Mesendoderm (in vitro differentiated cells): ENCODE results near the gene RANBP3.

Source experiments
- DNase-seq: peaks from one replicate; pipeline ENCODE4 v3.0.0; 2013
- H2AK5ac ChIP-seq: 2 replicates; pipeline ENCODE4 v1.6.1; 2013; ENCODE audit warnings: low read length, inconsistent platforms
- H2BK120ac ChIP-seq: 2 replicates; pipeline ENCODE4 v1.6.1; 2013; ENCODE audit warnings: low read depth, mild to moderate bottlenecking, low read length, moderate library complexity, mixed read lengths
- H2BK15ac ChIP-seq: replicated peaks from 2 replicates; pipeline ENCODE4 v1.6.1; 2013; ENCODE audit warnings: low read depth, mild to moderate bottlenecking, moderate library complexity
- H2BK5ac ChIP-seq: 2 replicates; pipeline ENCODE4 v1.6.1; 2013; ENCODE audit warnings: low read length, inconsistent platforms
- H3K18ac ChIP-seq: 2 replicates; pipeline ENCODE4 v1.6.1; 2013; ENCODE audit warnings: mild to moderate bottlenecking, low read length, mixed read lengths
- H3K23ac ChIP-seq: one replicate; pipeline ENCODE4 v1.6.1; 2013; ENCODE audit warnings: low read length
- H3K27ac ChIP-seq: 2 replicates; pipeline ENCODE4 v1.5.1; 2013; ENCODE audit warnings: low read depth, mild to moderate bottlenecking, inconsistent platforms, low read length, moderate library complexity
- H3K27me3 ChIP-seq: 2 replicates; pipeline ENCODE4 v1.6.1; 2013; ENCODE audit warnings: low read length, control low read depth, mild to moderate bottlenecking, inconsistent platforms; ENCODE audit not compliant: insufficient read depth, poor library complexity
- H3K36me3 ChIP-seq: 2 replicates; pipeline ENCODE4 v1.6.1; 2013; ENCODE audit warnings: low read length, inconsistent platforms; ENCODE audit not compliant: control insufficient read depth, insufficient read depth
- H3K4ac ChIP-seq: one replicate; pipeline ENCODE4 v1.6.1; 2013; ENCODE audit warnings: low read depth, mild to moderate bottlenecking, low read length, moderate library complexity
- H3K4me1 ChIP-seq: 2 replicates; pipeline ENCODE4 v1.6.1; 2013; ENCODE audit warnings: low read depth, low read length, inconsistent platforms; ENCODE audit not compliant: control insufficient read depth
- H3K4me2 ChIP-seq: 2 replicates; pipeline ENCODE4 v1.6.1; 2013; ENCODE audit warnings: low read length
- H3K4me3 ChIP-seq: 2 replicates; pipeline ENCODE4 v1.5.1; 2013; ENCODE audit warnings: mild to moderate bottlenecking, low read length
- H3K56ac ChIP-seq: one replicate; pipeline ENCODE4 v1.6.1; 2013; ENCODE audit warnings: low read length
- H3K79me1 ChIP-seq: 2 replicates; pipeline ENCODE4 v1.6.1; 2013; ENCODE audit warnings: low read length, inconsistent platforms
- H3K79me2 ChIP-seq: 2 replicates; pipeline ENCODE4 v1.6.1; 2013; ENCODE audit warnings: mild to moderate bottlenecking, low read length; ENCODE audit not compliant: control insufficient read depth, insufficient read depth
- H3K9ac ChIP-seq: 2 replicates; pipeline ENCODE4 v1.6.1; 2013; ENCODE audit warnings: low read length, inconsistent platforms
- H4K5ac ChIP-seq: one replicate; pipeline ENCODE4 v1.6.1; 2013; ENCODE audit warnings: low read length
- H4K8ac ChIP-seq: one replicate; pipeline ENCODE4 v1.6.1; 2013; ENCODE audit warnings: low read depth, mild to moderate bottlenecking, control low read depth, low read length, moderate library complexity
- WGBS: extraction: QIAGEN DNeasy Blood & Tissue Kit; methylation state at CpG from one replicate; pipeline ENCODE4 v1.1.7; 2013; ENCODE audit warnings: low lambda C conversion rate, missing lambda C conversion rate; ENCODE audit not compliant: insufficient coverage; ENCODE audit errors: extremely low coverage; 5-methylcytosine and 5-hydroxymethylcytosine counted together

The RANBP3 gene

GRCh38 chr19:5933391-5934068 lies 44.4 kb downstream of the RANBP3 start:
- Histone ChIP-seq H3K9ac (no peak overlapping the region), H3K56ac (no peak overlapping the region), H3K79me2 (no peaks in the 10 kb centered on the region), H3K27me3 (no peaks in the 10 kb centered on the region), H3K4me1 (no peaks in the 10 kb centered on the region), H2BK120ac (no peak overlapping the region), H3K23ac (no peak overlapping the region), H3K4me2 (no peak overlapping the region), H3K4ac (no peak overlapping the region), H2BK5ac (no peak overlapping the region), H3K79me1 (peaks cover 9% of the 10 kb centered on the region), H2BK15ac (no peak overlapping the region), H3K4me3 (no peak overlapping the region), H3K36me3 (peaks cover 8% of the 10 kb centered on the region), H4K5ac (no peak overlapping the region), H4K8ac (no peak overlapping the region), H3K18ac (no peak overlapping the region), H2AK5ac (no peak overlapping the region), H3K27ac (no peak overlapping the region)
- no CpG with 5 or more reads among the region's 20 CpGs for WGBS
- DNase-seq = no peak

- H3K4ac ChIP-seq = no peak overlapping the region
- H2BK5ac ChIP-seq = no peak overlapping the region
- no peak overlapping the region for H3K4me3 ChIP-seq
- H3K56ac ChIP-seq = no peak overlapping the region
- no peak overlapping the region for H2BK120ac ChIP-seq
- DNase-seq = no peak
- H3K18ac ChIP-seq = no peak overlapping the region
- H3K36me3 ChIP-seq = peaks cover 11% of the 10 kb centered on the region
- H3K27me3 ChIP-seq = no peaks in the 10 kb centered on the region
- no peak overlapping the region for H3K4me2 ChIP-seq
- H3K23ac ChIP-seq = no peak overlapping the region
- H3K4me1 ChIP-seq = no peaks in the 10 kb centered on the region
- H3K27ac ChIP-seq = no peak overlapping the region
- no peak overlapping the region for H3K9ac ChIP-seq
- H3K79me1 ChIP-seq = peaks cover 9% of the 10 kb centered on the region
- no peak overlapping the region for H4K8ac ChIP-seq
- H4K5ac ChIP-seq = no peak overlapping the region
- H3K79me2 ChIP-seq = no peaks in the 10 kb centered on the region
- no peak overlapping the region for H2AK5ac ChIP-seq
- no CpG with 5 or more reads among the region's 21 CpGs for WGBS
- H2BK15ac ChIP-seq = no peak overlapping the region
Observed at GRCh38 chr19:5932609-5933262, 45.2 kb downstream of the RANBP3 start.

- H4K5ac ChIP-seq = no peak overlapping the region
- no peak overlapping the region for H3K56ac ChIP-seq
- no peak overlapping the region for H2BK15ac ChIP-seq
- no peak overlapping the region for H2BK120ac ChIP-seq
- H3K4ac ChIP-seq = no peak overlapping the region
- H3K9ac ChIP-seq = no peak overlapping the region
- no peak overlapping the region for H2BK5ac ChIP-seq
- no CpG with 5 or more reads among the region's 18 CpGs for WGBS
- no peak overlapping the region for H4K8ac ChIP-seq
- no peaks in the 10 kb centered on the region for H3K27me3 ChIP-seq
- H3K79me2 ChIP-seq = no peaks in the 10 kb centered on the region
- no peak overlapping the region for H3K4me2 ChIP-seq
- H3K79me1 ChIP-seq = peaks cover 9% of the 10 kb centered on the region
- no peak overlapping the region for H3K18ac ChIP-seq
- DNase-seq = no peak
- H3K27ac ChIP-seq = no peak overlapping the region
- no peak overlapping the region for H3K4me3 ChIP-seq
- H2AK5ac ChIP-seq = no peak overlapping the region
- no peak overlapping the region for H3K23ac ChIP-seq
- H3K4me1 ChIP-seq = no peaks in the 10 kb centered on the region
- H3K36me3 ChIP-seq = peaks cover 14% of the 10 kb centered on the region
Observed at GRCh38 chr19:5932146-5932545, 45.8 kb downstream of the RANBP3 start.

- no peak overlapping the region for H3K9ac ChIP-seq
- no peak overlapping the region for H3K56ac ChIP-seq
- H2BK15ac ChIP-seq = no peak overlapping the region
- no peaks in the 10 kb centered on the region for H3K4me1 ChIP-seq
- peaks cover 16% of the 10 kb centered on the region for H3K36me3 ChIP-seq
- peaks cover 8% of the 10 kb centered on the region for H3K79me1 ChIP-seq
- H3K4me3 ChIP-seq = no peak overlapping the region
- no peak overlapping the region for H2BK120ac ChIP-seq
- H3K23ac ChIP-seq = no peak overlapping the region
- H2BK5ac ChIP-seq = no peak overlapping the region
- H4K5ac ChIP-seq = no peak overlapping the region
- no peaks in the 10 kb centered on the region for H3K79me2 ChIP-seq
- no peak overlapping the region for H4K8ac ChIP-seq
- no peak overlapping the region for H3K4me2 ChIP-seq
- no peak overlapping the region for H3K4ac ChIP-seq
- H3K27me3 ChIP-seq = no peaks in the 10 kb centered on the region
- no peak overlapping the region for H3K27ac ChIP-seq
- no peak for DNase-seq
- no CpG with 5 or more reads among the region's 11 CpGs for WGBS
- no peak overlapping the region for H2AK5ac ChIP-seq
- no peak overlapping the region for H3K18ac ChIP-seq
Observed at GRCh38 chr19:5931251-5931650, 46.7 kb downstream of the RANBP3 start.

- Histone ChIP-seq H3K4me2 (no peak overlapping the region), H3K9ac (no peak overlapping the region), H3K18ac (no peak overlapping the region), H2BK120ac (no peak overlapping the region), H3K23ac (no peak overlapping the region), H3K36me3 (peaks cover 20% of the 10 kb centered on the region), H2BK5ac (no peak overlapping the region), H3K27me3 (no peaks in the 10 kb centered on the region), H2BK15ac (no peak overlapping the region), H3K27ac (no peak overlapping the region), H3K4me3 (no peak overlapping the region), H3K79me1 (peaks cover 5% of the 10 kb centered on the region), H3K56ac (no peak overlapping the region), H2AK5ac (no peak overlapping the region), H3K4me1 (no peaks in the 10 kb centered on the region), H4K8ac (no peak overlapping the region), H3K79me2 (no peaks in the 10 kb centered on the region), H4K5ac (no peak overlapping the region), H3K4ac (no peak overlapping the region)
- WGBS = no CpG with 5 or more reads among the region's 14 CpGs
- no peak for DNase-seq
Observed at GRCh38 chr19:5929625-5930024, 48.3 kb downstream of the RANBP3 start.
